ENCODE measurements around the gene YPEL1. TPM values are rescaled to one million over a fixed set of nuclear protein-coding genes. Genes with fewer than 3 reads are reported as not detected.

Gene YPEL1
- total and polyA plus RNA-seq, 2 donors (not counting 1 experiment from before 2014, with no cell fraction given): 0.36 to 2.3 TPM

DNA sequence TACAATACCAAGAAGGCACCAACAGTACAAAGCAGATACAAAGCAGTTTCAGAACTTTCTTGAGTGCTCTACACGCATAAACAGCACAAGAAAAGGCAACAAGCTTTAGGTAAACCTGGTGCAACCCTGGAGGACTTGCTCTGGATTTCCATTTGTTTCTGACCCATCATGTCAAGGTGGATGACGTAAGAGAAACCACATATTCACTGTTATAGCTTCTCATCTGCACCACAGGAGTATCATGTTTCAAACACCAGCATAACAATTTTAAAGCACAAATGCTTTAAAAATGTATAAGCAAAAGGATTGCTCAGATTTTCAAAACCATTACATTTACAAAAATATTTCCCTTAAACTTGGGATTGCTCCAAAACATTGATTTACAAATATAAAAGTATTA is 25.0 kb upstream of the YPEL1 start:
- Histone ChIP-seq H3K27ac (ENCODE audit: insufficient read depth, low read length) (no peak overlapping the region), H3K9me3 (ENCODE audit: control insufficient read depth, insufficient read depth, low read depth, low read length) (no peaks in the 10 kb centered on the region), H3K27me3 (ENCODE audit: control insufficient read depth, insufficient read depth, low read length) (no peaks in the 10 kb centered on the region), H4K20me1 (ENCODE audit: control insufficient read depth, extremely low read depth, insufficient read depth, low read length) (no peaks in the 10 kb centered on the region), H3K79me2 (ENCODE audit: control insufficient read depth, insufficient read depth, low read length) (no peaks in the 10 kb centered on the region), H3K4me1 (ENCODE audit: control insufficient read depth, extremely low read depth, insufficient read depth, low read length) (peaks cover 10% of the 10 kb centered on the region), H3K36me3 (ENCODE audit: control insufficient read depth, insufficient read depth, low read length) (peaks cover 15% of the 10 kb centered on the region), H3K9ac (ENCODE audit: insufficient read depth, low read length) (no peak overlapping the region), H3K4me2 (ENCODE audit: extremely low read depth, insufficient read depth, low read length) (no peak overlapping the region), H2AFZ (ENCODE audit: low read length) (no peak overlapping the region), H3K4me3 (replicated peaks in 1 of 4; ENCODE audit: control extremely low read depth in 1 of 4, insufficient read depth in 1 of 4, low read depth in 3 of 4, low read length in 4 of 4) (no peak overlapping the region)
- DNase-seq (ENCODE audit: low read depth in 2 of 2): peak; percentile 88 to 94
- no peak for TF ChIP-seq EZH2 (IDR thresholded peaks at IDR 0.05; ENCODE audit: low read length, missing control alignments)
- TF ChIP-seq, protein P1, sequence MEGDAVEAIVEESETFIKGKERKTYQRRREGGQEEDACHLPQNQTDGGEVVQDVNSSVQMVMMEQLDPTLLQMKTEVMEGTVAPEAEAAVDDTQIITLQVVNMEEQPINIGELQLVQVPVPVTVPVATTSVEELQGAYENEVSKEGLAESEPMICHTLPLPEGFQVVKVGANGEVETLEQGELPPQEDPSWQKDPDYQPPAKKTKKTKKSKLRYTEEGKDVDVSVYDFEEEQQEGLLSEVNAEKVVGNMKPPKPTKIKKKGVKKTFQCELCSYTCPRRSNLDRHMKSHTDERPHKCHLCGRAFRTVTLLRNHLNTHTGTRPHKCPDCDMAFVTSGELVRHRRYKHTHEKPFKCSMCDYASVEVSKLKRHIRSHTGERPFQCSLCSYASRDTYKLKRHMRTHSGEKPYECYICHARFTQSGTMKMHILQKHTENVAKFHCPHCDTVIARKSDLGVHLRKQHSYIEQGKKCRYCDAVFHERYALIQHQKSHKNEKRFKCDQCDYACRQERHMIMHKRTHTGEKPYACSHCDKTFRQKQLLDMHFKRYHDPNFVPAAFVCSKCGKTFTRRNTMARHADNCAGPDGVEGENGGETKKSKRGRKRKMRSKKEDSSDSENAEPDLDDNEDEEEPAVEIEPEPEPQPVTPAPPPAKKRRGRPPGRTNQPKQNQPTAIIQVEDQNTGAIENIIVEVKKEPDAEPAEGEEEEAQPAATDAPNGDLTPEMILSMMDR (conservative IDR thresholded peaks at IDR 0.05 in 1 of 2, IDR thresholded peaks at IDR 0.05 in 1 of 2; ENCODE audit: low read depth in 1 of 2, low read length in 2 of 2): no peak

DNA sequence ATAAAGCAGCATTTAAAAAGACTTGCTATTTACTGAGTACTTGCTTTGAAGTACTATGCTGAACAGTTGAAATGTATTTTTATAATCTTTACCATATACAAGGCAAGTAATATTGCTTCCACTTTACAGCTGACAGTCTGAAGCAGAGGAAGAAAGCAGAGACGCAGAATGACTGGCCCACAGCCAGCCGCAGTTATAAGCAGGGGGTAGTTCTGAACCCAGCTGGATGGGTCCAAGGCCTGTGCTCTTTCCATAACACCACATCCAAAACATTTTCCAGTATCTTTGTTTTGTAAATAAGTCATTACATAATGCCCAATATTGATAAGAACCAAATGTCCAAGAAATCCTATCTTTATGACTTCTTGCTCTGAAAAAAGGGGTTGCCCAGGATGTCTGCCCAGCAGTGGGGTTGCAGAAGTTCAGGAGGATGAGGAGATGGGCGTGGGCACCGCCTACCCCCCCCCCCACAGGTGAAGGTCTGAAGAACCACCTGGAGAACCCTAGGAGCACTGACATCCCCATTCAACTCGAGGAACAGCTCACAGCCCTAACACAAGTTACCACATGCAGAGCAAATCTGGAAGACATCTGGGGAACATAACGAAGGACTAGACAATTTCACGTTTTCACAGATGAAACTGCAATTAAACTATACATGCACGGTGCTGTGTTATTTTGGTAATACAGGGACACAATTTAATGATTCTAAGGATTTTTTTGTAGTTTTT is 24.2 kb upstream of the YPEL1 start:
- H4K20me1 ChIP-seq (ENCODE audit: control insufficient read depth, extremely low read depth, insufficient read depth, low read length): no peaks in the 10 kb centered on the region
- peaks cover 17% of the 10 kb centered on the region for H3K4me1 ChIP-seq (ENCODE audit: control insufficient read depth, extremely low read depth, insufficient read depth, low read length)
- no peaks in the 10 kb centered on the region for H3K27me3 ChIP-seq (ENCODE audit: control insufficient read depth, insufficient read depth, low read length)
- no peaks in the 10 kb centered on the region for H3K79me2 ChIP-seq (ENCODE audit: control insufficient read depth, insufficient read depth, low read length)
- no peak overlapping the region for H3K9ac ChIP-seq (ENCODE audit: insufficient read depth, low read length)
- DNase-seq (ENCODE audit: low read depth in 2 of 2): no peak
- no peak overlapping the region for H3K4me2 ChIP-seq (ENCODE audit: extremely low read depth, insufficient read depth, low read length)
- no peak for TF ChIP-seq EZH2 (IDR thresholded peaks at IDR 0.05; ENCODE audit: low read length, missing control alignments)
- TF ChIP-seq, protein P1 (conservative IDR thresholded peaks at IDR 0.05 in 1 of 2, IDR thresholded peaks at IDR 0.05 in 1 of 2; ENCODE audit: low read depth in 1 of 2, low read length in 2 of 2): no peak
- H3K36me3 ChIP-seq (ENCODE audit: control insufficient read depth, insufficient read depth, low read length): peaks cover 15% of the 10 kb centered on the region
- no peaks in the 10 kb centered on the region for H3K9me3 ChIP-seq (ENCODE audit: control insufficient read depth, insufficient read depth, low read depth, low read length)
- H3K4me3 ChIP-seq (replicated peaks in 1 of 4; ENCODE audit: control extremely low read depth in 1 of 4, insufficient read depth in 1 of 4, low read depth in 3 of 4, low read length in 4 of 4): no peak overlapping the region
- no peak overlapping the region for H2AFZ ChIP-seq (ENCODE audit: low read length)
- no peak overlapping the region for H3K27ac ChIP-seq (ENCODE audit: insufficient read depth, low read length)

DNA sequence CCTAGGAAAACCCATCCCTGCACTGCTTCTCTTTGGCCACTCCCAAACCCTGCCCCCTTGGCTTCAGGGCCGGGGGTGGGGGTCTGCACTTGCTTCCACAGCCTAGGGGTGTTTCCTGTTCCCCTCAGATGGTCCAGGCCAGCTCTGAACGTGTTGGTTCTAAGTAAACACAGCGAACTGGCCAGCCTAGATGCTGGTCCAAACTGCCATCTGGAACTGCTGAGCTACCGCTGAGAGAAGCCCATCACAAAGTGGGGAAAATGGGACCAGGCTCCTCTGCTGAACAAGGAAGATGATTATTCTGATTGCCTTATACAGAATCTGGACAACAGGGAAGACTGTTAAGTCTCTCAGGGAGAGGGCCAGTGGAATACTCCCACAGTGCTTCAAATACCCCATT is 23.5 kb upstream of the YPEL1 start:
- Histone ChIP-seq H3K9ac (ENCODE audit: insufficient read depth, low read length) (no peak overlapping the region), H2AFZ (ENCODE audit: low read length) (no peak overlapping the region), H3K36me3 (ENCODE audit: control insufficient read depth, insufficient read depth, low read length) (peaks cover 15% of the 10 kb centered on the region), H3K9me3 (ENCODE audit: control insufficient read depth, insufficient read depth, low read depth, low read length) (no peaks in the 10 kb centered on the region), H3K4me3 (replicated peaks in 1 of 4; ENCODE audit: control extremely low read depth in 1 of 4, insufficient read depth in 1 of 4, low read depth in 3 of 4, low read length in 4 of 4) (no peak overlapping the region), H3K79me2 (ENCODE audit: control insufficient read depth, insufficient read depth, low read length) (no peaks in the 10 kb centered on the region), H3K27ac (ENCODE audit: insufficient read depth, low read length) (no peak overlapping the region), H3K4me2 (ENCODE audit: extremely low read depth, insufficient read depth, low read length) (no peak overlapping the region), H3K27me3 (ENCODE audit: control insufficient read depth, insufficient read depth, low read length) (no peaks in the 10 kb centered on the region), H4K20me1 (ENCODE audit: control insufficient read depth, extremely low read depth, insufficient read depth, low read length) (no peaks in the 10 kb centered on the region), H3K4me1 (ENCODE audit: control insufficient read depth, extremely low read depth, insufficient read depth, low read length) (peaks cover 23% of the 10 kb centered on the region)
- TF ChIP-seq EZH2 (IDR thresholded peaks at IDR 0.05; ENCODE audit: low read length, missing control alignments): no peak
- TF ChIP-seq, protein P1 (conservative IDR thresholded peaks at IDR 0.05 in 1 of 2, IDR thresholded peaks at IDR 0.05 in 1 of 2; ENCODE audit: low read depth in 1 of 2, low read length in 2 of 2): no peak
- no peak for DNase-seq (ENCODE audit: low read depth in 2 of 2)

Data from fibroblast of lung (primary cell).